HG03469 (cell line): ENCODE data around the gene CELSR3.

Experiments used
- ATAC-seq: cut with Tn5 transposase; IDR thresholded peaks from one replicate; pipeline ENCODE4 v1.9.1; 2021; ENCODE audit warnings: mild to moderate bottlenecking, moderate library complexity, moderate number of reproducible peaks; ENCODE audit not compliant: unreplicated experiment

CELSR3 gene

DNA sequence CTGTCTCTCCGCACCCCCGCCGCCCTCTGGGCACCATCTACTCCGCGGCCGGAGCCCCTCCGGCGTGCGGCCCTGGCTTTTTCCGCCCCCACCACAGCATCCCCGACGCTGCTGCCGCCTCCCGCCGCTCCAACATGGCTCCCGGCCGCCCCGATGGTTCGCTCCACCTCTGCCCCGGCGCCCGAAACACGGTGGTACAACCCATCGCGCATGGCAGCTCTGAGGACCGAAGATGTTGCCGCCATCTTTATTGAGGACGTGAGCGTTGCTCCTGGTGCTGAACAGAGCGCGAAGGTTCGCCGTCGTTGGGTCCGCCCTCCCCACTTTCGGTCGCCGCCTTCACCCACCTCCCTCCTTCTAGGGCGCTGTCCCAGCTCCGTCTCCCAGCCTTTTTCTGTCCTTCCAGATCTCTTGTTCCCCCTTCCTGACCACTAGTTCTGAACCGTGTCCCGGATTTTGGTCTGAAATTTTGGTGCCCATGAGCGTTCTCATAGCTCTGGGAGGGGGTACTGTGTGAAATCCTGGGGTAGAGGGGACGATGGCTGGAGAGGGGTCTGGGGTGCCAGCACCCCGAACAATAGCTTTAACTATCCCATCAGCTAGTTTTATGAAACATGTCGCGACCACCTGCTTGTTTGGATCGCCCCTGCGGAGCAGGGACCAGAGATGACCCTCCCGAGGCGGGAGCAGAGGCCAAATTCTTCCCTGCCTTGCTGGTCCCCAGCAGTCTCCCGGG lies at the start of gene CELSR3:
CELSR3 (minus strand) TSS at position 134 of the 736 bp plus-strand sequence. CDS start 252 bp downstream, outside the sequence.
- no peak for ATAC-seq

DNA sequence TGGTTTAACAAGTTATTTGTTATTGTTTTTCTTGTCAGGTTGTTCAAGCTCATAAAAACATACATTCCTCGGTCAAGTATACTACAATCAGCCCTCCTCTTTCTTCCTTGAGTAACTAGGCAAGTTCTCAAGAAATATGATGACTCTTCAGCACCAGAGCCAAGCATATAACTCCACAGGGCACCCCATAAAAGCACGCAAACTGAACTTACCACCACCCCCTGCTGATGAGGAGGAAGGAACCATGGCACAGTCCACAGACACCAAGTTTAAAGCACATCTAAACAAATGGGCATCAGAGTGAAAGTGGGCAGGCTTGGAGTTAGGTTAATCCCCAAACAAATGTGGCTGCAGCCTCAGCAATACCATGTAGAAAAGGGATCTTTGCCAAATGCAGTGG lies 49.0 kb upstream of the CELSR3 start:
- no peak for ATAC-seq

GRCh38 chr3:48709051-48709461 lies 46.4 kb upstream of the CELSR3 start:
- ATAC-seq: no peak

GRCh38 chr3:48708481-48708889 lies 45.8 kb upstream of the CELSR3 start:
- no peak for ATAC-seq

- ATAC-seq: no peak
Measured at GRCh38 chr3:48707157-48707556, 44.5 kb upstream of the CELSR3 start.

GRCh38 chr3:48702320-48702920 lies 39.7 kb upstream of the CELSR3 start:
- no peak for ATAC-seq

- ATAC-seq: no peak
Measured at GRCh38 chr3:48700731-48701405, 38.2 kb upstream of the CELSR3 start.

DNA sequence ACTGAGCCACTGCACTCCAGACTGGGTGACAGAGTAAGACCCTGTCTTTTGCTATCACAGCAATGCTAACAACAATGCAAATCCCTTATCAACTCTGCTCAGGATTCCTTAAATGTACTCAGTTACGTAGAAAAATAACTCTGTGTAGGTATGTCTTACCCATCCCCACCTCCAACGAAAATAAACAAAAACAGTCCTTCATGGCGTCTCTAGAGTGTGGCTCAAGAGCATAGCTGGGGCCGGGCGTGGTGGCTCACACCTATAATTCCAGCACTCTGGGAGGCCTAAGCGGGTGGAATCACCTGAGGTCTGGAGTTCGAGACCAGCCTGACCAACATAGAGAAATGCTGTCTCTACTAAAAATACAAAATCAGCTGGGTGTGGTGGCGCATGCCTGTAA lies 36.2 kb upstream of the CELSR3 start:
- ATAC-seq: no peak

DNA sequence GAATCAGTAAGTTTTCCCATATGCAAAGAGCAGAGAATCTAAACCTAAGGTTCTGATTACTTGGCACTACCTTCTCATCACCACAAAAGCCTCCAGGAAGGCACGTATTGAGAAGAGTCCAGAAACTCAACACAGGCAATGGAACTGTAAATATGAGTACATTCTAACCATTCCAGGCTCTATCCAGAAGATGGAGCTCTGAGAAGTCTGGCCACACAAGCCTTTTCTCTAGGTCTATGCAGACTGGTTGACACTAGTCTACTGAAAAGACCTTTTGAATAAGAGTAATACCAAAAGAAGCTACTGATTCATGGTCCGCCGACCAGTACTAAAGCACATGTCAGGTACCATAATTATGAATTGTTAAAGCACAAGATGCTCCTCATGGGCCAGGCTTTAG lies 35.3 kb upstream of the CELSR3 start:
- ATAC-seq: no peak

GRCh38 chr3:48696601-48697000 lies 33.9 kb upstream of the CELSR3 start:
- ATAC-seq: no peak

DNA sequence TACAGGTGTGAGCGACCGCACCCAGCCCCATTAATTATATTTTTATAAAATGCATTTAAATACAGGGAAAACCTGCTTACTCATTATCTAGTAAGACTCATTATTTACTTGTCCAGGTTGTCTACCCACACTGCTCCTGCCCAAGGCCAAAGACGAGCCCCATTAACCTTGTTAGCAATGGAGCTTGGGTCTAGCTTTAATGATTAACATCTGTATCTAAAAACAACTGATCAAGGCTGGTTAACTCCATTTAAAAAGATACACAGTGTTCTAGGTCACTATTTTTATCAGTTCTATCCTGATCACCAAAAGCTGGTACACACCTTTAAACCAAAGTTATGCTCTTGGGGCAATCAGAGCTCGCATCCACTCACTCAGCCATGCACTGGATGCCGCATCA lies 33.5 kb upstream of the CELSR3 start:
- no peak for ATAC-seq

DNA sequence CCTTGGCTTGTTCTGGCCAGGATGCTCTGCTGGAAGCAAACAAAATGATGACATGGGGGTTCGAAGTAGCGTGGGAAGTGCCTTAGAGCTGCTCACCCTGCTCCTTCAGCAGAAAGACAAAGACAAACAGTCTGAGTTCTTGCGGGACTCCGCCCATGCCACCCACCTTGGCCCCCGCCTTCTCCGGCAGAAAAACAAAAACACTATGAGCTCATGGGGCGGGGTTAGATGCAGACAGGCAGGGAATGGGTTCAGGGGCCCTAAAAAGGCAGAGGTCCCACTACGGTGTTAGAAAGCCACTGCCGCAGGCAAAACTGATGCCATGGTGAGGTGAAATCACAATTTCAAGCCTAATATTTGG lies 32.7 kb upstream of the CELSR3 start:
- ATAC-seq: no peak

DNA sequence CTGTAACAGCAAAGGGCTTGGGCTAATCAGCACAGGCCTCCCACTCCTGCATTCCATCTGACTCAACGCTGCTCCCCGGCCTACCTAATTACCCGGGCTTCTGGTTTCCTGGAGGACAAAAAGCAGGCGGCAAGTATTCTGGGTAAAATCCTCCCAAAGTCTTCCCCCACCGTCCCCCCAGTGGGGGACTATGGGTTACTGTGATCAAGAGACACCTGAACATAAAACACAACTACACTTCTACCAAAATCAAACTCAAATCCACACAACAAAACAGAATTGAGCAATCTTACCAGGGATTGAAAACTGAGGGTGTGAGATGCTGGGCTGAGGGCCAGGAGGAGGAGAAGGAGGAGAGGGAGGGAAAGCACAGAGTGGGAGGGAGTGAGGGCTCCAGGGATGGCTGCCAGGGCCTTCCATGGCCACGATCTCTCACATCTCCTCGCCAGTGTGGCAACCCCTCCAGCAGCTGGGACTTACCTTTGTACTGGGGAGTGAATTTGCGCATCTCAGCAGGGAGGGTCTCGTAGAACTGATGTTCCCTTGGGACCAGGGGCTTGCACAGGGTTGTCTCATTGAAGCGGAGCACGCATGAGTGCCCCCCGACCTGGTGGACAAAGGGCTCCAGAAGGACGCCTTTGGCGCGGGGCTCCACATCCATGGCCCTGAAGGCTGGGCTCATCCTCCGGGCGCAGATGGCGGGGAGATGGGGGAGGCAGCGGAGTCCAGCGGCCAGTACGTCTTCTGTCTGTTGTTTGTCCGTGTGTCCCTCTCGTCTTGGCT lies 32.1 kb upstream of the CELSR3 start:
- ATAC-seq: no peak

GRCh38 chr3:48693826-48694225 lies 31.1 kb upstream of the CELSR3 start:
- no peak for ATAC-seq

DNA sequence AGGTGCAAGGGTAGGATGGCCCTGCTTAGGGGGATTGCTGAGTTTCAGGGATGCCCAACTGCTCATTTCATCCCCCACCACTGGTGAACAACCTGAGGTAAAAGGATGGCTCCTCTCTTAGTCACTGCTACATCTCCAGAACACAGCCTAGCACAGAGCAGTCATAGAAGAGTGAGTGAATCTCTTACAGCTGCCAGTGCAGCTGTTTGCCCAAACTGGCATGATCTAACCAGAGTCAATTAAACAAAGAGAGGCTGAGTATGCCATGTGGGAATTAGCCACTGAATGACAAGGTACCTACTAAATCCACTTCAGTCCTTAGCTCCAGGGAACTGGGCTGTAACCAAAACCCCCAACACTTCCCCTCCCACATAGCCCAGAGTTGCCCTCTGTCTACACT lies 29.9 kb upstream of the CELSR3 start:
- ATAC-seq: no peak

- ATAC-seq: no peak
Measured at GRCh38 chr3:48690846-48691458, 28.3 kb upstream of the CELSR3 start.

DNA sequence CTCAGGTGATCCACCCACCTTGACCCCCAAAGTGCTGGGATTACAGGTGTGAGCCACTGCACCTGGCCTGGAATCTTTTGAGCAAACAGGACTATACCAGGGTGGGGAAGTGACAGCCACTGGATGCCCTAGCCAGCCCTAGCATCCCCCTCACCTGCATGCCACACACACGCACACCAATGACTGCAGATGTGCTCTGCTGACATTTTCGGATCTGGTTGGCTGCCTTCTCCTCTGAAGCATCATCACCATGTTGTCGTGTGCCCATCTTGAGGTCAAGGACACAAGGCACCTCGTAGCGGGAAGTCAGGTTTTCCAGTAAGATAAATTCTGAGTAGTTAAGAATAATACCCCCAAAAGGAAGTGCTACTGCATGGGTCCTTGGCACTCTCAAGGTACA lies 26.7 kb upstream of the CELSR3 start:
- no peak for ATAC-seq

- ATAC-seq: no peak
Measured at GRCh38 chr3:48688737-48689075, 26.0 kb upstream of the CELSR3 start.

- no peak for ATAC-seq
Measured at GRCh38 chr3:48688032-48688736, 25.5 kb upstream of the CELSR3 start.

GRCh38 chr3:48687220-48687678 lies 24.6 kb upstream of the CELSR3 start:
- no peak for ATAC-seq
